ENCODE data around the gene WSB1. TPM values are rescaled to one million over a fixed set of nuclear protein-coding genes. Genes with fewer than 3 reads are reported as not detected.

WSB1 gene
- total and polyA plus RNA-seq, 2 of the 8 experiments (the other 6 are each of a cell fraction or from before 2014, with no cell fraction given) = 113 to 140 TPM

DNA sequence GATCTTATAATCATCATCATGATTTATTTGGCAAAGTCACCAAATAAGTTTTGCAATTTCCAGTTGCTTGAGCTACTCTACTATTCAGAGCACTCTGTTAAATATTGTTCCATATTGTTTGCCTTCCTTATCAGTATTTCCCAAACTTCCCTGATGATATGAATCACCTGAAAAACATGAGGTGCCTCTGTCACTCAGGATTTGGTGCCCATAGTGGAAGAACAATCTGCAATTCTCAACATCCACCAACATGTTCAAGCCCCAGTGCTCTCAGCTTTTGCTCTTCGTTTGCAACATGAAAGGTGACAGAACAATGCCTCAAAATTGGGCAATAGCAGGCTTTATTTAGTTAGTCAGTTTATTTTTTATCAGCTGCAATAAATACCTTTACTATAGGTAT lies 28.6 kb upstream of the WSB1 start:
- POLR2A ChIA-PET (ENCODE audit: partially characterized antibody) = interaction anchor here (0.6 kb wide), 1 partner anchor 25 kb away, joined by 3 read pairs; no protein-coding TSS in a partner anchor
- FAIRE-seq = no peak

More for the DNA sequence above, 28.6 kb upstream of the WSB1 start:
- no peaks in the 10 kb centered on the region; the same call in 1 of the 2 replicates for H3K23me2 ChIP-seq (ENCODE audit: low read depth, low read length)
- no peaks in the 10 kb centered on the region for H3K9me3 ChIP-seq (ENCODE audit: insufficient read depth in 2 of 2, low read depth in 1 of 2, low read length in 1 of 2)
- no peak overlapping the region for H2AFZ ChIP-seq (ENCODE audit: low read length)
- no peak overlapping the region for H4K5ac ChIP-seq (ENCODE audit: insufficient read length, low read depth, low read length)
- no peak overlapping the region for H3K9ac ChIP-seq (replicated peaks in 1 of 4; ENCODE audit: extremely low read depth in 1 of 4, low read depth in 3 of 4, low read length in 3 of 4)
- H3K36me3 ChIP-seq (ENCODE audit: control insufficient read depth in 2 of 4, insufficient read depth in 4 of 4, low read length in 3 of 4) = no peaks in the 10 kb centered on the region
- no peak overlapping the region for H2BK15ac ChIP-seq (ENCODE audit: low read length)
- H3K79me2 ChIP-seq (ENCODE audit: control insufficient read depth in 1 of 2, insufficient read depth in 2 of 2, low read length in 2 of 2) = no peaks in the 10 kb centered on the region
- no peak overlapping the region for H3K56ac ChIP-seq (replicated peaks; ENCODE audit: insufficient read length, low read depth, low read length)
- H3K4ac ChIP-seq (replicated peaks; ENCODE audit: insufficient read length, low read depth, low read length) = no peak overlapping the region
- no peaks in the 10 kb centered on the region for H3K27me3 ChIP-seq (replicated peaks in 1 of 4; ENCODE audit: control insufficient read depth in 3 of 4, extremely low read depth in 1 of 4, insufficient read depth in 3 of 4, low read length in 3 of 4)
- H2BK20ac ChIP-seq (ENCODE audit: low read length) = no peak overlapping the region
- H3K23ac ChIP-seq (ENCODE audit: insufficient read length) = no peak overlapping the region
- H3K4me2 ChIP-seq (ENCODE audit: insufficient read depth in 1 of 2, low read depth in 2 of 2, low read length in 2 of 2) = no peak overlapping the region
- no peak overlapping the region for H3K14ac ChIP-seq (ENCODE audit: insufficient read length)
- H4K8ac ChIP-seq (ENCODE audit: extremely low read depth, insufficient read depth, low read length) = no peak overlapping the region
- H3K27ac ChIP-seq (ENCODE audit: low read depth, low read length) = no peak overlapping the region
- H2BK12ac ChIP-seq (ENCODE audit: low read depth, low read length) = no peak overlapping the region
- no peak overlapping the region for H4K91ac ChIP-seq (replicated peaks; ENCODE audit: insufficient read length, low read length)
- no peaks in the 10 kb centered on the region for H4K20me1 ChIP-seq (replicated peaks in 1 of 2; ENCODE audit: control insufficient read depth in 1 of 2, insufficient read depth in 2 of 2, low read length in 2 of 2)
- H3K4me1 ChIP-seq (replicated peaks in 1 of 4; ENCODE audit: control insufficient read depth in 3 of 4, insufficient read depth in 4 of 4, low read length in 3 of 4) = no peaks in the 10 kb centered on the region
- WGBS, 2 experiments (ENCODE audit: extremely low coverage in 1 of 2, insufficient coverage in 1 of 2, insufficient read length in 1 of 2, insufficient replicate concordance in 2 of 2, low coverage in 1 of 2, low lambda C conversion rate in 2 of 2, missing lambda C conversion rate in 1 of 2) = 4% methylated on average over 1 of the region's 1 CpG; no CpG with 5 or more reads in 1 of the 2 experiments
- no peak overlapping the region for H3K18ac ChIP-seq (ENCODE audit: extremely low read depth, low read length)
- no peak overlapping the region for H2BK5ac ChIP-seq (ENCODE audit: low read depth, low read length)
- TF ChIP-seq RAD21 (IDR thresholded peaks at IDR 0.05 in 1 of 2, conservative IDR thresholded peaks at IDR 0.05 in 1 of 2; ENCODE audit: low read depth in 2 of 2, low read length in 2 of 2) = no peak
- no peak for TF ChIP-seq FOSL1 (IDR thresholded peaks at IDR 0.05; ENCODE audit: insufficient read depth, low read depth, low read length)
- CTCF ChIA-PET (ENCODE audit: partially characterized antibody) = interaction anchor here (1.3 kb wide), 1 partner anchor 12 kb away, joined by 3 read pairs; no protein-coding TSS in a partner anchor
- no peak overlapping the region for H2AK5ac ChIP-seq (ENCODE audit: low read depth, low read length)
- no peak overlapping the region for H2BK120ac ChIP-seq (replicated peaks; ENCODE audit: low read depth, low read length)
- no peak overlapping the region for H3K4me3 ChIP-seq (ENCODE audit: extremely low read depth in 1 of 4, insufficient read depth in 2 of 4, low read depth in 3 of 4, low read length in 4 of 4)
- no peaks in the 10 kb centered on the region for H3K79me1 ChIP-seq (ENCODE audit: low read depth, low read length)
- DNase-seq (ENCODE audit: low read depth in 1 of 2, low spot score in 2 of 2) = no peak

All from H1 (cell line).